OCI-LY7 (cell line): ENCODE data around the gene RPS6KA3. TPM values are rescaled to one million over a fixed set of nuclear protein-coding genes. Genes with fewer than 3 reads are reported as not detected.

Experiments
- BruUV-seq: library from RNA; stranded (reverse); fragments of 400-500 nt; replicated peaks from 2 replicates; lab custom pipeline; 2021; lab: Mats Ljungman, UMichigan
- CTCF ChIA-PET: fragments of 300-600 bp; sonication (Branson Sonifier 250); formaldehyde crosslinking; loops from one replicate; lab custom pipeline; 2022; ENCODE audit warnings: antibody characterized with exemption; ENCODE audit not compliant: unreplicated experiment; lab: Charles Lee
- POLR2A ChIA-PET: fragments of 300-600 bp; sonication (Branson Sonifier 250); formaldehyde crosslinking; loops from one replicate; lab custom pipeline; 2022; ENCODE audit warnings: antibody characterized with exemption; lab: Charles Lee
- DNase-seq: peaks from one replicate; pipeline ENCODE4 v3.0.0-alpha.2; 2015; ENCODE audit warnings: low spot score
- H2AFZ ChIP-seq: fragments of 200-600 bp; sonication (generic), shearing (Covaris generic); 2 replicates; pipeline ENCODE4 v1.6.1; 2014; ENCODE audit warnings: mild to moderate bottlenecking, antibody characterized with exemption, low read length, moderate library complexity
- H3K27ac ChIP-seq: fragments of 200-600 bp; sonication (generic); 2 replicates; pipeline ENCODE4 v1.5.1; 2014; ENCODE audit warnings: mixed run types, low read depth, mild to moderate bottlenecking, moderate library complexity, low read length, inconsistent platforms; ENCODE audit not compliant: poor library complexity, severe bottlenecking
- H3K36me3 ChIP-seq: fragments of 200-600 bp; sonication (generic); 2 replicates; pipeline ENCODE4 v1.6.1; 2014; ENCODE audit warnings: mild to moderate bottlenecking, antibody characterized with exemption, low read length, moderate library complexity, mixed read lengths; ENCODE audit not compliant: insufficient read depth
- H3K4me1 ChIP-seq: fragments of 200-600 bp; sonication (generic); 2 replicates; pipeline ENCODE4 v1.5.1; 2014; ENCODE audit warnings: mild to moderate bottlenecking, low read length; ENCODE audit not compliant: insufficient read depth, poor library complexity, severe bottlenecking
- H3K4me2 ChIP-seq: fragments of 200-600 bp; sonication (generic); 2 replicates; pipeline ENCODE4 v1.6.1; 2014; ENCODE audit warnings: mild to moderate bottlenecking, low read length
- H3K4me3 ChIP-seq: fragments of 200-600 bp; sonication (generic); 2 replicates; pipeline ENCODE4 v1.5.1; 2014; ENCODE audit warnings: mild to moderate bottlenecking, low read depth, low read length; ENCODE audit not compliant: poor library complexity, severe bottlenecking
- H3K79me2 ChIP-seq: fragments of 200-600 bp; sonication (generic); 2 replicates; pipeline ENCODE4 v1.6.1; 2016; ENCODE audit warnings: low read depth, mild to moderate bottlenecking, low read length, moderate library complexity, mixed read lengths; ENCODE audit not compliant: insufficient read depth
- H3K9me2 ChIP-seq: fragments of 200-600 bp; sonication (generic); 2 replicates; pipeline ENCODE4 v1.6.1; 2016; ENCODE audit warnings: mild to moderate bottlenecking, low read length, mixed read lengths; ENCODE audit not compliant: insufficient read depth
- H3K9me3 ChIP-seq: fragments of 200-600 bp; sonication (generic); 2 replicates; pipeline ENCODE4 v1.6.1; 2014; ENCODE audit warnings: mild to moderate bottlenecking, mixed run types, low read length, mixed read lengths
- H4K20me1 ChIP-seq: fragments of 200-600 bp; sonication (generic); 2 replicates; pipeline ENCODE4 v1.6.1; 2014; ENCODE audit warnings: mild to moderate bottlenecking, antibody characterized with exemption, low read length, moderate library complexity, mixed read lengths; ENCODE audit not compliant: insufficient read depth
- CTCF ChIP-seq: fragments of 200-600 bp; sonication (generic); conservative IDR thresholded peaks from 2 replicates; pipeline ENCODE4 v1.5.1; 2014; ENCODE audit warnings: mild to moderate bottlenecking, antibody characterized with exemption, low read length, moderate library complexity, mixed read lengths
- EZH2phosphoT487 ChIP-seq: fragments of 200-600 bp; sonication (generic); IDR thresholded peaks from 2 replicates; pipeline ENCODE4 v1.6.1; 2018; ENCODE audit warnings: low read depth, borderline replicate concordance, mild to moderate bottlenecking, mixed run types, antibody characterized with exemption, low read length, moderate library complexity, mixed read lengths
- intact Hi-C: fragments of 100-400 bp; cut with micrococcal nuclease; formaldehyde crosslinking; loops from one replicate; pipeline ENCODE4 v1.10.0; 2022; ENCODE audit not compliant: unreplicated experiment
- total RNA-seq, 2 experiments: library from RNA; depleted of rRNA in 1 of 2; stranded (reverse); fragments of >200 nt in 1 of 2; shearing (Covaris generic) in 1 of 2; gene quantifications; 2 replicates each; pipeline ENCODE4 v1.2.3, GENCODE V29; 2014 to 2022

RPS6KA3 gene
- total RNA-seq, 2 experiments from 2014 or later = 21.6 to 35.4 TPM

- H3K9me3 ChIP-seq = no peaks in the 10 kb centered on the region
- peaks cover 22% of the 10 kb centered on the region for H3K4me1 ChIP-seq
- no peak for TF ChIP-seq CTCF
- peak overlapping the region; percentile 73 for H3K4me2 ChIP-seq
- H3K79me2 ChIP-seq = peaks cover 31% of the 10 kb centered on the region
- H4K20me1 ChIP-seq = peaks cover 8% of the 10 kb centered on the region
- H3K36me3 ChIP-seq = no peaks in the 10 kb centered on the region
- ChIA-PET CTCF (no interaction called here), POLR2A (no interaction called here)
- DNase-seq = no peak
- no peaks in the 10 kb centered on the region for H3K9me2 ChIP-seq
- peak overlapping the region; percentile 88; the same call in 1 of the 2 replicates for H2AFZ ChIP-seq
- no TSS peak for BruUV-seq
- H3K4me3 ChIP-seq = peak overlapping the region; percentile 97
- no peak overlapping the region for H3K27ac ChIP-seq
- intact Hi-C loops = loop anchor here (2.0 to 5.0 kb wide), 2 partner anchors 53 to 126 kb away; partner anchors contain the start of gene EIF1AX
Measured at GRCh38 chrX:20267931-20268701, 1.4 kb upstream of the RPS6KA3 start.

- Histone ChIP-seq H3K9me2 (no peaks in the 10 kb centered on the region), H3K36me3 (no peaks in the 10 kb centered on the region), H3K27ac (no peak overlapping the region), H2AFZ (peak overlapping the region; percentile 88), H4K20me1 (peaks cover 8% of the 10 kb centered on the region), H3K4me2 (peak overlapping the region; percentile 73), H3K4me3 (peak overlapping the region; percentile 97), H3K9me3 (no peaks in the 10 kb centered on the region), H3K79me2 (peaks cover 37% of the 10 kb centered on the region), H3K4me1 (peaks cover 25% of the 10 kb centered on the region)
- BruUV-seq = no TSS peak
- POLR2A ChIA-PET = interaction anchor here (0.6 kb wide), 2 partner anchors 50 to 621 kb away, joined by 3 to 5 read pairs; no protein-coding TSS in a partner anchor
- TF ChIP-seq CTCF = no peak
- no peak for TF ChIP-seq EZH2phosphoT487
- intact Hi-C loops = loop anchor here (2.0 to 5.0 kb wide), 2 partner anchors 53 to 125 kb away; partner anchors contain the start of gene EIF1AX
- no peak for DNase-seq
- CTCF ChIA-PET = no interaction called here
Measured at GRCh38 chrX:20267607-20267930, 860 bp upstream of the RPS6KA3 start.
